Prostate gland (tissue), 2 donors: ENCODE measurements around the gene NR2F2. TPM values are rescaled to one million over a fixed set of nuclear protein-coding genes. Genes with fewer than 3 reads are reported as not detected.

Experiments used
- DNase-seq: peaks from one replicate; pipeline ENCODE4 v3.0.0-alpha.2; 2019; ENCODE audit warnings: low spot score
- H3K27ac ChIP-seq, 2 donors: fragments of 200-600 bp; sonication (generic); 2 replicates each; pipeline ENCODE4 v1.5.1; 2017 to 2019
- H3K27me3 ChIP-seq: fragments of 200-600 bp; sonication (generic); replicated peaks from 2 replicates; pipeline ENCODE4 v1.5.1; 2019; ENCODE audit not compliant: insufficient read depth
- H3K36me3 ChIP-seq, 2 donors: fragments of 200-600 bp; sonication (generic); 1 replicate in 1 of 2; 2 replicates in 1 of 2; pipeline versions ENCODE4 v1.5.1 to v1.8.1; 2017 to 2019
- H3K4me1 ChIP-seq: fragments of 200-600 bp; sonication (generic); replicated peaks from 2 replicates; pipeline ENCODE4 v1.5.1; 2019
- H3K4me3 ChIP-seq, 2 donors: fragments of 200-600 bp; sonication (generic); 2 replicates each; pipeline ENCODE4 v1.5.1; 2017 to 2019
- H3K9me3 ChIP-seq: fragments of 200-600 bp; sonication (generic); 2 replicates; pipeline ENCODE4 v1.5.1; 2017
- CTCF ChIP-seq, 4 experiments: fragments of 200-600 bp in 2 of 4; fragments of 450-650 bp in 2 of 4; sonication (generic) in 2 of 4; IDR thresholded peaks; 1 replicate in 3 of 4; 2 replicates in 1 of 4; pipeline ENCODE4 v1.5.1; 2016 to 2019; ENCODE audit warnings: antibody characterized with exemption in 4 of 4, mild to moderate bottlenecking in 2 of 4, moderate library complexity in 2 of 4
- POLR2A ChIP-seq: fragments of 450-650 bp; IDR thresholded peaks from one replicate; pipeline ENCODE4 v1.6.1; 2016; ENCODE audit warnings: antibody characterized with exemption, mild to moderate bottlenecking
- POLR2AphosphoS5 ChIP-seq: sonication (generic); formaldehyde crosslinking; IDR thresholded peaks from one replicate; pipeline ENCODE4 v1.6.1; 2017; ENCODE audit warnings: antibody characterized with exemption
- WGBS: methylation state at CpG from one replicate; pipeline ENCODE4 v1.1.5; 2018; 5-methylcytosine and 5-hydroxymethylcytosine counted together
- intact Hi-C: fragments of 100-400 bp; cut with DNase I; formaldehyde crosslinking; loops from one replicate; pipeline ENCODE4 v1.14.2; 2022
- total RNA-seq, 2 donors: library from RNA; depleted of rRNA; stranded (reverse); fragments of >200 nt; gene quantifications; one replicate each; pipeline ENCODE4 v1.1.0, GENCODE V29; 2016

NR2F2 gene
- total RNA-seq, 2 donors from 2014 or later, result 48.7 to 58.1 TPM

GRCh38 chr15:96332637-96333121, 2.2 kb downstream of the NR2F2 start:
- intact Hi-C loops, result no loop called here
- H3K27ac ChIP-seq, result peak overlapping the region; percentile 91 to 95
- no peak for TF ChIP-seq CTCF (IDR thresholded peaks at IDR 0.05)
- no peak for TF ChIP-seq POLR2A
- no peak for TF ChIP-seq POLR2AphosphoS5
- H3K4me3 ChIP-seq, result peak overlapping the region; percentile 73 to 76
- DNase-seq, result no peak
- no peaks in the 10 kb centered on the region for H3K36me3 ChIP-seq
- no peaks in the 10 kb centered on the region for H3K4me1 ChIP-seq
- H3K27me3 ChIP-seq, result no peaks in the 10 kb centered on the region
- no peaks in the 10 kb centered on the region for H3K9me3 ChIP-seq
- 2% methylated on average over 12 of the region's 12 CpGs for WGBS

- 2% methylated on average over 65 of the region's 67 CpGs for WGBS
- intact Hi-C loops, result no loop called here
- Histone ChIP-seq H3K9me3 (no peaks in the 10 kb centered on the region), H3K4me3 (peak overlapping the region; percentile 73 to 76), H3K36me3 (no peaks in the 10 kb centered on the region), H3K27ac (peak overlapping the region; percentile 91 to 95), H3K4me1 (no peaks in the 10 kb centered on the region), H3K27me3 (no peaks in the 10 kb centered on the region)
- no peak for DNase-seq
- TF ChIP-seq POLR2AphosphoS5, result no peak
- no peak for TF ChIP-seq CTCF (IDR thresholded peaks at IDR 0.05)
- TF ChIP-seq POLR2A, result no peak
Observed at GRCh38 chr15:96333131-96334016, 2.9 kb downstream of the NR2F2 start.

- no peak for DNase-seq
- TF ChIP-seq CTCF (IDR thresholded peaks at IDR 0.05) (no peak), POLR2AphosphoS5 (no peak), POLR2A (no peak)
- Histone ChIP-seq H3K36me3 (no peaks in the 10 kb centered on the region), H3K27me3 (no peaks in the 10 kb centered on the region), H3K4me3 (peak overlapping the region; percentile 73 to 76), H3K9me3 (no peaks in the 10 kb centered on the region), H3K27ac (peak overlapping the region; percentile 91 to 95), H3K4me1 (no peaks in the 10 kb centered on the region)
- WGBS, result 22% methylated on average over 49 of the region's 49 CpGs
- intact Hi-C loops, result no loop called here
Observed at GRCh38 chr15:96334017-96334704, 3.7 kb downstream of the NR2F2 start.

GRCh38 chr15:96334705-96335410, 4.4 kb downstream of the NR2F2 start:
- H3K36me3 ChIP-seq, result no peaks in the 10 kb centered on the region
- H3K27ac ChIP-seq, result peak overlapping the region; percentile 91 to 95
- WGBS, result 19% methylated on average over 5 of the region's 5 CpGs
- TF ChIP-seq CTCF (IDR thresholded peaks at IDR 0.05) (no peak), POLR2AphosphoS5 (no peak), POLR2A (no peak)
- no peaks in the 10 kb centered on the region for H3K4me1 ChIP-seq
- H3K9me3 ChIP-seq, result no peaks in the 10 kb centered on the region
- intact Hi-C loops, result no loop called here
- H3K4me3 ChIP-seq, result peak overlapping the region; percentile 73 to 76
- no peaks in the 10 kb centered on the region for H3K27me3 ChIP-seq
- no peak for DNase-seq
